ENCODE measurements around the gene CYP26C1. TPM values are rescaled to one million over a fixed set of nuclear protein-coding genes. Genes with fewer than 3 reads are reported as not detected.
A peak's percentile ranks its signal among the peaks of the same experiment; 100 is the strongest.

Gene CYP26C1
- total RNA-seq, 1 donor from 2014 or later, result 0.60 TPM

- DNase-seq (ENCODE audit: low spot score in 2 of 2, unreplicated experiment in 2 of 2), result no peak
- H3K9me3 Mint-ChIP-seq, result no peaks in the 10 kb centered on the region
- H3K4me3 Mint-ChIP-seq, result peak within 1 kb of the TSS; percentile 96
- peaks cover 61% of the 10 kb centered on the region for H3K4me1 Mint-ChIP-seq
- H3K36me3 Mint-ChIP-seq, result no peaks in the 10 kb centered on the region
- peaks cover 63% of the 10 kb centered on the region for H3K27me3 Mint-ChIP-seq (ENCODE audit: low read depth)
- TF ChIP-seq, protein P1, sequence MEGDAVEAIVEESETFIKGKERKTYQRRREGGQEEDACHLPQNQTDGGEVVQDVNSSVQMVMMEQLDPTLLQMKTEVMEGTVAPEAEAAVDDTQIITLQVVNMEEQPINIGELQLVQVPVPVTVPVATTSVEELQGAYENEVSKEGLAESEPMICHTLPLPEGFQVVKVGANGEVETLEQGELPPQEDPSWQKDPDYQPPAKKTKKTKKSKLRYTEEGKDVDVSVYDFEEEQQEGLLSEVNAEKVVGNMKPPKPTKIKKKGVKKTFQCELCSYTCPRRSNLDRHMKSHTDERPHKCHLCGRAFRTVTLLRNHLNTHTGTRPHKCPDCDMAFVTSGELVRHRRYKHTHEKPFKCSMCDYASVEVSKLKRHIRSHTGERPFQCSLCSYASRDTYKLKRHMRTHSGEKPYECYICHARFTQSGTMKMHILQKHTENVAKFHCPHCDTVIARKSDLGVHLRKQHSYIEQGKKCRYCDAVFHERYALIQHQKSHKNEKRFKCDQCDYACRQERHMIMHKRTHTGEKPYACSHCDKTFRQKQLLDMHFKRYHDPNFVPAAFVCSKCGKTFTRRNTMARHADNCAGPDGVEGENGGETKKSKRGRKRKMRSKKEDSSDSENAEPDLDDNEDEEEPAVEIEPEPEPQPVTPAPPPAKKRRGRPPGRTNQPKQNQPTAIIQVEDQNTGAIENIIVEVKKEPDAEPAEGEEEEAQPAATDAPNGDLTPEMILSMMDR (IDR thresholded peaks at IDR 0.05; ENCODE audit: unreplicated experiment), result no peak
- peak within 1 kb of the TSS; percentile 92 for H3K27ac Mint-ChIP-seq
These were observed 13.0 kb downstream of the CYP26C1 start, which contains the start of gene CYP26A1 for GRCh38 chr10:93073539-93074146. CYP26A1 (plus strand) TSS chr10:93073893; CDS start chr10:93073935, 42 bp downstream.

GRCh38 chr10:93074147-93074596 lies 13.6 kb downstream of the CYP26C1 start:
- Mint-ChIP-seq H3K9me3 (no peaks in the 10 kb centered on the region), H3K27ac (peak overlapping the region; percentile 92), H3K4me1 (peaks cover 61% of the 10 kb centered on the region), H3K4me3 (peak overlapping the region; percentile 96), H3K27me3 (ENCODE audit: low read depth) (peaks cover 58% of the 10 kb centered on the region), H3K36me3 (no peaks in the 10 kb centered on the region)
- TF ChIP-seq, protein P1 (IDR thresholded peaks at IDR 0.05; ENCODE audit: unreplicated experiment), result no peak
- DNase-seq (ENCODE audit: low spot score in 2 of 2, unreplicated experiment in 2 of 2), result peak in 1 of 2 experiments; percentile 65

- peaks cover 67% of the 10 kb centered on the region for H3K4me1 Mint-ChIP-seq
- peak overlapping the region; percentile 92 for H3K27ac Mint-ChIP-seq
These were observed 14.2 kb downstream of the CYP26C1 start for GRCh38 chr10:93074597-93075368.

GRCh38 chr10:93075369-93076221 lies 15.0 kb downstream of the CYP26C1 start:
- Mint-ChIP-seq H3K27me3 (ENCODE audit: low read depth) (peaks cover 45% of the 10 kb centered on the region), H3K36me3 (no peaks in the 10 kb centered on the region), H3K4me1 (peaks cover 74% of the 10 kb centered on the region), H3K9me3 (no peaks in the 10 kb centered on the region), H3K4me3 (peak overlapping the region; percentile 96), H3K27ac (peak overlapping the region; percentile 91)
- no peak for DNase-seq (ENCODE audit: low spot score in 2 of 2, unreplicated experiment in 2 of 2)
- TF ChIP-seq, protein P1 (IDR thresholded peaks at IDR 0.05; ENCODE audit: unreplicated experiment), result no peak

More at GRCh38 chr10:93074597-93075368, 14.2 kb downstream of the CYP26C1 start:
- Mint-ChIP-seq H3K36me3 (no peaks in the 10 kb centered on the region), H3K27me3 (ENCODE audit: low read depth) (peaks cover 53% of the 10 kb centered on the region), H3K4me3 (peak overlapping the region; percentile 96), H3K9me3 (no peaks in the 10 kb centered on the region)
- no peak for DNase-seq (ENCODE audit: low spot score in 2 of 2, unreplicated experiment in 2 of 2)
- TF ChIP-seq, protein P1 (IDR thresholded peaks at IDR 0.05; ENCODE audit: unreplicated experiment), result no peak

DNA sequence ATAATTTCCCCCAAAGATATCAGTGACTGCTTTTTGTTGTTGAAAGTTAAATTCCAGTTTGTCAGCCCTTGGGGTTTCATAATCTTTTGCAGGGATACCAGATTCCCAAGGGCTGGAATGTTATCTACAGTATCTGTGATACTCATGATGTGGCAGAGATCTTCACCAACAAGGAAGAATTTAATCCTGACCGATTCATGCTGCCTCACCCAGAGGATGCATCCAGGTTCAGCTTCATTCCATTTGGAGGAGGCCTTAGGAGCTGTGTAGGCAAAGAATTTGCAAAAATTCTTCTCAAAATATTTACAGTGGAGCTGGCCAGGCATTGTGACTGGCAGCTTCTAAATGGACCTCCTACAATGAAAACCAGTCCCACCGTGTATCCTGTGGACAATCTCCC lies 16.3 kb downstream of the CYP26C1 start:
- Mint-ChIP-seq H3K36me3 (no peaks in the 10 kb centered on the region), H3K4me1 (peaks cover 74% of the 10 kb centered on the region), H3K4me3 (peak overlapping the region; percentile 96), H3K27me3 (ENCODE audit: low read depth) (peaks cover 34% of the 10 kb centered on the region), H3K27ac (peak overlapping the region; percentile 82), H3K9me3 (no peaks in the 10 kb centered on the region)
- DNase-seq (ENCODE audit: low spot score in 2 of 2, unreplicated experiment in 2 of 2), result no peak
- TF ChIP-seq, protein P1 (IDR thresholded peaks at IDR 0.05; ENCODE audit: unreplicated experiment), result no peak
